Panc1 (cell line): ENCODE data around the gene CD48. TPM values are rescaled to one million over a fixed set of nuclear protein-coding genes. Genes with fewer than 3 reads are reported as not detected.

Experiments
- ATAC-seq: fragments of 200-7000 bp; cut with Tn5 transposase; 2 replicates; pipeline ENCODE4 v1.9.1; 2020; ENCODE audit warnings: mild to moderate bottlenecking, moderate library complexity
- BruUV-seq: library from RNA; stranded (reverse); fragments of 400-500 nt; replicated peaks from 2 replicates; lab custom pipeline; 2021; lab: Mats Ljungman, UMichigan
- CTCF ChIA-PET: fragments of 300-600 bp; sonication (Branson Sonifier 250); formaldehyde crosslinking; loops from one replicate; lab custom pipeline; 2022; ENCODE audit warnings: antibody characterized with exemption; lab: Charles Lee
- POLR2A ChIA-PET: fragments of 300-600 bp; sonication (Branson Sonifier 250); formaldehyde crosslinking; loops from one replicate; lab custom pipeline; 2022; ENCODE audit warnings: antibody characterized with exemption; lab: Charles Lee
- DNase-seq: peaks from one replicate; pipeline ENCODE4 v3.0.0-alpha.2; 2010; ENCODE audit warnings: low read depth, low spot score
- H3K27ac ChIP-seq: 2 replicates; pipeline ENCODE4 v1.5.1; 2011; ENCODE audit warnings: mild to moderate bottlenecking, low read length, inconsistent platforms
- H3K27me3 ChIP-seq: fragments of 200-500 bp; sonication (Bioruptor generic); 2 replicates; pipeline ENCODE4 v1.6.0; 2014; ENCODE audit warnings: low read length, inconsistent platforms; ENCODE audit not compliant: control insufficient read depth, insufficient read depth
- H3K36me3 ChIP-seq: fragments of 200-500 bp; sonication (Bioruptor generic); 2 replicates; pipeline ENCODE4 v1.5.1; 2014; ENCODE audit warnings: inconsistent platforms, mild to moderate bottlenecking, low read length, moderate library complexity; ENCODE audit not compliant: control insufficient read depth, insufficient read depth
- H3K4me1 ChIP-seq: 2 replicates; pipeline ENCODE4 v1.5.1; 2011; ENCODE audit warnings: inconsistent platforms, mild to moderate bottlenecking, low read length, moderate library complexity; ENCODE audit not compliant: control insufficient read depth, insufficient read depth
- H3K4me3 ChIP-seq, 2 experiments: 2 replicates each; pipeline ENCODE4 v1.5.1; 2011 to 2012; ENCODE audit warnings: low read depth in 2 of 2, low read length in 2 of 2, mild to moderate bottlenecking in 2 of 2, inconsistent platforms in 1 of 2, moderate library complexity in 1 of 2
- H3K9me3 ChIP-seq: fragments of 200-500 bp; sonication (Bioruptor generic); 2 replicates; pipeline ENCODE4 v1.5.1; 2014; ENCODE audit warnings: low read depth, mild to moderate bottlenecking, inconsistent platforms, low read length, moderate library complexity; ENCODE audit not compliant: control insufficient read depth, insufficient read depth
- CTCF ChIP-seq: fragments of 450-650 bp; IDR thresholded peaks from 2 replicates; pipeline ENCODE4 v1.5.1; 2017; ENCODE audit warnings: mild to moderate bottlenecking
- POLR2AphosphoS5 ChIP-seq: IDR thresholded peaks from 2 replicates; pipeline ENCODE4 v1.6.1; 2012; ENCODE audit warnings: mild to moderate bottlenecking, low read depth, low read length, moderate library complexity
- REST ChIP-seq, 2 experiments: IDR thresholded peaks; 2 replicates each; pipeline ENCODE4 v1.6.1; 2011 to 2012; ENCODE audit warnings: low read depth in 2 of 2, control low read depth in 1 of 2, low read length in 1 of 2, mild to moderate bottlenecking in 1 of 2, moderate library complexity in 1 of 2; ENCODE audit not compliant: insufficient read depth in 1 of 2
- SIN3A ChIP-seq: IDR thresholded peaks from 2 replicates; pipeline ENCODE4 v1.6.1; 2012; ENCODE audit warnings: low read depth, mild to moderate bottlenecking, low read length, moderate library complexity, borderline replicate concordance; ENCODE audit not compliant: insufficient read depth
- TCF7L2 ChIP-seq: IDR thresholded peaks from 2 replicates; pipeline ENCODE4 v1.6.1; 2011; ENCODE audit warnings: mild to moderate bottlenecking, low read depth, low read length, inconsistent platforms
- in situ Hi-C: cut with HindIII; loops from 2 replicates; pipeline ENCODE4 v1.10.0; 2016; ENCODE audit warnings: low sequenced_read_pairs, low pct_unique_long_range_greater_than_20kb
- intact Hi-C: fragments of 100-400 bp; cut with micrococcal nuclease; formaldehyde crosslinking; loops from one replicate; pipeline ENCODE4 v1.10.0; 2022; ENCODE audit not compliant: unreplicated experiment
- total RNA-seq: library from RNA; stranded (reverse); gene quantifications from one replicate; pipeline ENCODE4 v1.2.1, GENCODE V29; 2021; ENCODE audit not compliant: unreplicated experiment

CD48 gene
- total RNA-seq, 1 experiment from 2014 or later = 0.67 TPM

- POLR2A ChIA-PET = no interaction called here
- ATAC-seq (no peak), DNase-seq (no peak)
- no peaks in the 10 kb centered on the region for H3K4me1 ChIP-seq
- H3K4me3 ChIP-seq = no peak overlapping the region
- CTCF ChIA-PET = no interaction called here
- peaks cover 5% of the 10 kb centered on the region for H3K27me3 ChIP-seq
- no peak for TF ChIP-seq REST (IDR thresholded peaks at IDR 0.05; ENCODE audit: insufficient read depth in 1 of 2, low read depth in 2 of 2, low read length in 1 of 2)
- TF ChIP-seq CTCF = no peak
- TF ChIP-seq TCF7L2 = no peak
- no peak for TF ChIP-seq POLR2AphosphoS5
- no peak for TF ChIP-seq SIN3A
- H3K27ac ChIP-seq = no peak overlapping the region
- in situ Hi-C loops = no loop called here
- no peaks in the 10 kb centered on the region for H3K36me3 ChIP-seq
- H3K9me3 ChIP-seq = no peaks in the 10 kb centered on the region
- intact Hi-C loops = no loop called here
- BruUV-seq = no TSS peak
Measured at GRCh38 chr1:160638540-160638857, 73.1 kb downstream of the CD48 start.

- no peak for ATAC-seq
- in situ Hi-C loops = no loop called here
- ChIA-PET CTCF (no interaction called here), POLR2A (no interaction called here)
- H3K4me1 ChIP-seq = no peaks in the 10 kb centered on the region
- intact Hi-C loops = no loop called here
- TF ChIP-seq TCF7L2 (no peak), CTCF (no peak), POLR2AphosphoS5 (no peak), SIN3A (no peak), REST (IDR thresholded peaks at IDR 0.05; ENCODE audit: insufficient read depth in 1 of 2, low read depth in 2 of 2, low read length in 1 of 2) (no peak)
- H3K9me3 ChIP-seq = no peaks in the 10 kb centered on the region
- H3K36me3 ChIP-seq = no peaks in the 10 kb centered on the region
- H3K4me3 ChIP-seq = no peak overlapping the region
- no peak for DNase-seq
- no TSS peak for BruUV-seq
- H3K27ac ChIP-seq = no peak overlapping the region
- peaks cover 4% of the 10 kb centered on the region for H3K27me3 ChIP-seq
Measured at GRCh38 chr1:160637821-160638539, 73.6 kb downstream of the CD48 start.
